WTC11 (cell line): ENCODE measurements around the gene ORMDL2. TPM values are rescaled to one million over a fixed set of nuclear protein-coding genes. Genes with fewer than 3 reads are reported as not detected.

Experiments used
- ATAC-seq: fragments of 200-7000 bp; cut with Tn5 transposase; 2 replicates; pipeline ENCODE4 v1.10.0; 2021; ENCODE audit warnings: mild to moderate bottlenecking, moderate library complexity
- CTCF ChIA-PET: fragments of 300-600 bp; sonication (Branson Sonifier 250); formaldehyde crosslinking; loops from one replicate; lab custom pipeline; 2021; ENCODE audit warnings: antibody characterized with exemption; lab: Charles Lee
- POLR2A ChIA-PET: fragments of 350-600 bp; sonication (Branson Sonifier 250); formaldehyde crosslinking; loops from one replicate; lab custom pipeline; 2021; ENCODE audit warnings: antibody characterized with exemption; lab: Charles Lee
- DNase-seq: peaks from one replicate; pipeline ENCODE4 v3.0.0; 2021; ENCODE audit warnings: low spot score
- H3K27ac Mint-ChIP-seq: 2 replicates; pipeline ENCODE4 v1.8.0; 2021; ENCODE audit warnings: mixed read lengths
- H3K27me3 Mint-ChIP-seq: 2 replicates; pipeline ENCODE4 v1.8.0; 2021; ENCODE audit warnings: low read depth, mild to moderate bottlenecking, moderate library complexity, mixed read lengths
- H3K36me3 Mint-ChIP-seq: 2 replicates; pipeline ENCODE4 v1.8.0; 2021; ENCODE audit warnings: mixed read lengths
- H3K4me1 Mint-ChIP-seq: 2 replicates; pipeline ENCODE4 v1.8.0; 2022; ENCODE audit warnings: mixed read lengths
- H3K4me3 Mint-ChIP-seq: 2 replicates; pipeline ENCODE4 v1.8.0; 2021; ENCODE audit warnings: mild to moderate bottlenecking, moderate library complexity, mixed read lengths
- H3K9me3 Mint-ChIP-seq: 2 replicates; pipeline ENCODE4 v1.8.0; 2021; ENCODE audit warnings: mixed read lengths
- AR ChIP-seq: fragments of 250-450 bp; sonication (Bioruptor Pico); IDR thresholded peaks from 2 replicates; pipeline ENCODE4 v1.9.0; 2021; ENCODE audit warnings: mild to moderate bottlenecking
- ATF6 ChIP-seq: sonication (generic); formaldehyde crosslinking; IDR thresholded peaks from 2 replicates; pipeline ENCODE4 v1.8.1; 2023; ENCODE audit warnings: mild to moderate bottlenecking, missing genetic modification reagents
- CREM ChIP-seq: sonication (generic); formaldehyde crosslinking; IDR thresholded peaks from 2 replicates; pipeline ENCODE4 v1.8.1; 2022; ENCODE audit warnings: mild to moderate bottlenecking, missing genetic modification reagents, moderate library complexity
- CTCF ChIP-seq: fragments of 200-600 bp; IDR thresholded peaks from 2 replicates; pipeline ENCODE4 v1.8.0; 2022; ENCODE audit warnings: antibody characterized with exemption
- FOXP4 ChIP-seq: sonication (generic); formaldehyde crosslinking; IDR thresholded peaks from 2 replicates; pipeline ENCODE4 v1.8.0; 2022; ENCODE audit warnings: mild to moderate bottlenecking, missing genetic modification reagents
- GRHL2 ChIP-seq: fragments of 250-450 bp; sonication (Bioruptor Pico); IDR thresholded peaks from 2 replicates; pipeline ENCODE4 v1.8.0; 2022; ENCODE audit warnings: mild to moderate bottlenecking, moderate library complexity; ENCODE audit not compliant: insufficient replicate concordance, severe bottlenecking
- HMGA2 ChIP-seq: fragments of 250-450 bp; sonication (Bioruptor Pico); IDR thresholded peaks from 2 replicates; pipeline ENCODE4 v1.4.0; 2021; ENCODE audit warnings: mild to moderate bottlenecking, moderate library complexity
- JAZF1 ChIP-seq: fragments of 250-450 bp; sonication (Bioruptor Pico); IDR thresholded peaks from 2 replicates; pipeline ENCODE4 v1.9.0; 2021; ENCODE audit warnings: moderate library complexity, mild to moderate bottlenecking, inconsistent platforms
- NFE2L1 ChIP-seq: sonication (generic); formaldehyde crosslinking; IDR thresholded peaks from 2 replicates; pipeline ENCODE4 v1.8.1; 2023; ENCODE audit warnings: missing genetic modification reagents
- NR1H2 ChIP-seq: sonication (generic); formaldehyde crosslinking; IDR thresholded peaks from 2 replicates; pipeline ENCODE4 v1.9.0; 2021; ENCODE audit warnings: mild to moderate bottlenecking, moderate library complexity, missing genetic modification reagents
- PRRX2 ChIP-seq: fragments of 250-450 bp; sonication (Bioruptor Pico); IDR thresholded peaks from 2 replicates; pipeline ENCODE4 v1.8.0; 2021; ENCODE audit warnings: mild to moderate bottlenecking
- TEAD4 ChIP-seq: sonication (generic); formaldehyde crosslinking; IDR thresholded peaks from 2 replicates; pipeline ENCODE4 v1.8.0; 2022; ENCODE audit warnings: mild to moderate bottlenecking, missing genetic modification reagents
- ZBTB21 ChIP-seq: sonication (generic); formaldehyde crosslinking; IDR thresholded peaks from 2 replicates; pipeline ENCODE4 v1.8.1; 2023; ENCODE audit warnings: mild to moderate bottlenecking, missing genetic modification reagents, borderline replicate concordance
- ZBTB43 ChIP-seq: sonication (generic); formaldehyde crosslinking; IDR thresholded peaks from 2 replicates; pipeline ENCODE4 v1.8.1; 2023; ENCODE audit warnings: mild to moderate bottlenecking, missing genetic modification reagents
- total RNA-seq: library from RNA; stranded (reverse); gene quantifications from 3 replicates; pipeline ENCODE4 v1.2.3, GENCODE V29; 2021
- TF ChIP-seq, protein P1 (sequence below): sonication (generic); formaldehyde crosslinking; IDR thresholded peaks from 2 replicates; pipeline ENCODE4 v1.8.1; 2023; ENCODE audit warnings: mild to moderate bottlenecking, moderate library complexity, missing genetic modification reagents
- TF ChIP-seq, protein P2 (sequence below): sonication (generic); formaldehyde crosslinking; conservative IDR thresholded peaks from 2 replicates; pipeline ENCODE4 v1.8.1; 2022; ENCODE audit warnings: mild to moderate bottlenecking, missing genetic modification reagents

ORMDL2 gene
- total RNA-seq, 1 experiment from 2014 or later: 32.9 TPM

DNA sequence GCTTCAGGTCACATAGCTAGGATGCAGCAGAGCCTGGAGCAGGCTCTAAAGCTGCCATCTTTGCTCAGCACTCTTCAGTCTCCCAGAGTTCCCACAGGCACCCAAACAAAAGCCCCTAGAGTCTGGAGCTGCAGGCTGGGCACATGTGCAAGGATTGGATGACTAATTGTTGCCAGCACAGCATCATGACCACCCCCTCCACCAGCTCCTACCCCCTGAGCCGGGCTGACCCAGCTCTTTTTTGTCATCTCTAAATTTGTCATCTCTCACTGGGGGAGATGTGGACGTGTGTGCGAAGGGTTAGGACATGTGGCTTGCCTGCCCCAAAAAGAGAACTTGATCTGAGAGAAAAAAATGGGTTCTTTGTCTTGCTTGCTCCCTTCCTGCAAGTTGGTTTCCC lies 29.2 kb downstream of the ORMDL2 start (continued):
- no peak for TF ChIP-seq PRRX2
- TF ChIP-seq GRHL2: no peak
- TF ChIP-seq AR (CRISPR knock-in tag): no peak
- TF ChIP-seq ZBTB21 (CRISPR knock-in tag): no peak
- TF ChIP-seq HMGA2: no peak

- Mint-ChIP-seq H3K27me3 (peaks cover 12% of the 10 kb centered on the region), H3K4me3 (no peak overlapping the region), H3K36me3 (no peaks in the 10 kb centered on the region), H3K4me1 (peaks cover 18% of the 10 kb centered on the region), H3K9me3 (no peaks in the 10 kb centered on the region), H3K27ac (no peak overlapping the region)
- no peak for DNase-seq
- ChIA-PET CTCF (interaction anchor here (0.5 to 1.6 kb wide), 5 partner anchors 12 to 1214 kb away, joined by 3 to 5 read pairs (median 4); partner anchors contain the start of gene PYM1), POLR2A (interaction anchor here (1.2 kb wide), 1 partner anchor 17 kb away, joined by 4 read pairs; no protein-coding TSS in a partner anchor)
- peak; percentile 63 for ATAC-seq
- TF ChIP-seq JAZF1 (no peak), CREM (CRISPR knock-in tag) (no peak), CTCF (no peak), NFE2L1 (CRISPR knock-in tag) (no peak), ATF6 (no peak), NR1H2 (CRISPR knock-in tag) (no peak), FOXP4 (no peak), TEAD4 (CRISPR knock-in tag) (no peak), ZBTB43 (no peak), HMGA2 (no peak)
- TF ChIP-seq, protein P1, sequence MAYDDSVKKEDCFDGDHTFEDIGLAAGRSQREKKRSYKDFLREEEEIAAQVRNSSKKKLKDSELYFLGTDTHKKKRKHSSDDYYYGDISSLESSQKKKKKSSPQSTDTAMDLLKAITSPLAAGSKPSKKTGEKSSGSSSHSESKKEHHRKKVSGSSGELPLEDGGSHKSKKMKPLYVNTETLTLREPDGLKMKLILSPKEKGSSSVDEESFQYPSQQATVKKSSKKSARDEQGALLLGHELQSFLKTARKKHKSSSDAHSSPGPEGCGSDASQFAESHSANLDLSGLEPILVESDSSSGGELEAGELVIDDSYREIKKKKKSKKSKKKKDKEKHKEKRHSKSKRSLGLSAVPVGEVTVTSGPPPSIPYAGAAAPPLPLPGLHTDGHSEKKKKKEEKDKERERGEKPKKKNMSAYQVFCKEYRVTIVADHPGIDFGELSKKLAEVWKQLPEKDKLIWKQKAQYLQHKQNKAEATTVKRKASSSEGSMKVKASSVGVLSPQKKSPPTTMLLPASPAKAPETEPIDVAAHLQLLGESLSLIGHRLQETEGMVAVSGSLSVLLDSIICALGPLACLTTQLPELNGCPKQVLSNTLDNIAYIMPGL (CRISPR knock-in tag): no peak
- TF ChIP-seq, protein P2, sequence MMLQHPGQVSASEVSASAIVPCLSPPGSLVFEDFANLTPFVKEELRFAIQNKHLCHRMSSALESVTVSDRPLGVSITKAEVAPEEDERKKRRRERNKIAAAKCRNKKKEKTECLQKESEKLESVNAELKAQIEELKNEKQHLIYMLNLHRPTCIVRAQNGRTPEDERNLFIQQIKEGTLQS (CRISPR knock-in tag): no peak
Measured at GRCh38 chr12:55847603-55848291, 29.9 kb downstream of the ORMDL2 start.
